DND-41 (cell line): ENCODE results near the gene PHYH.

Experiments
- ATAC-seq: fragments of 200-7000 bp; cut with Tn5 transposase; 3 replicates; pipeline ENCODE4 v1.9.1; 2021; ENCODE audit warnings: low read depth; ENCODE audit not compliant: insufficient read depth
- DNase-seq: peaks from one replicate; pipeline ENCODE4 v3.0.0-alpha.2; 2020
- H2AFZ ChIP-seq: 2 replicates; pipeline ENCODE4 v1.6.0; 2012; ENCODE audit warnings: low read depth, low read length
- H3K27ac ChIP-seq: 2 replicates; pipeline ENCODE4 v1.5.1; 2012; ENCODE audit warnings: low read length, inconsistent platforms
- H3K27me3 ChIP-seq: fragments of 200-600 bp; sonication (generic); 2 replicates; pipeline ENCODE4 v1.6.0; 2012; ENCODE audit warnings: low read length, mild to moderate bottlenecking, inconsistent platforms; ENCODE audit not compliant: insufficient read depth, poor library complexity
- H3K36me3 ChIP-seq: 2 replicates; pipeline ENCODE4 v1.5.1; 2012; ENCODE audit warnings: low read length, inconsistent platforms; ENCODE audit not compliant: insufficient read depth
- H3K4me1 ChIP-seq: 2 replicates; pipeline ENCODE4 v1.5.1; 2012; ENCODE audit warnings: mild to moderate bottlenecking, low read length; ENCODE audit not compliant: insufficient read depth
- H3K4me2 ChIP-seq: 2 replicates; pipeline ENCODE4 v1.6.0; 2012; ENCODE audit warnings: mild to moderate bottlenecking, moderate library complexity, low read length, inconsistent platforms; ENCODE audit not compliant: insufficient read depth
- H3K4me3 ChIP-seq, 2 experiments: fragments of 200-600 bp in 1 of 2; shearing (Covaris generic) in 1 of 2; 2 replicates each; pipeline ENCODE4 v1.5.1; 2012 to 2016; ENCODE audit warnings: inconsistent platforms in 2 of 2, low read length in 2 of 2, mild to moderate bottlenecking in 2 of 2, low read depth in 1 of 2, moderate library complexity in 1 of 2
- H3K79me2 ChIP-seq: 2 replicates; pipeline ENCODE4 v1.6.0; 2012; ENCODE audit warnings: low read length, inconsistent platforms; ENCODE audit not compliant: insufficient read depth
- H3K9ac ChIP-seq: 2 replicates; pipeline ENCODE4 v1.6.0; 2012; ENCODE audit warnings: low read depth, mild to moderate bottlenecking, inconsistent platforms, low read length, moderate library complexity
- H3K9me3 ChIP-seq: 2 replicates; pipeline ENCODE4 v1.5.1; 2012; ENCODE audit warnings: low read length, moderate library complexity, mild to moderate bottlenecking, inconsistent platforms; ENCODE audit not compliant: insufficient read depth, severe bottlenecking
- H4K20me1 ChIP-seq: 2 replicates; pipeline ENCODE4 v1.6.0; 2012; ENCODE audit warnings: low read length; ENCODE audit not compliant: insufficient read depth
- EZH2 ChIP-seq: IDR thresholded peaks from 3 replicates; pipeline ENCODE4 v1.6.1; 2012; ENCODE audit warnings: borderline replicate concordance, low read depth, mild to moderate bottlenecking, moderate library complexity, low read length, inconsistent platforms; ENCODE audit not compliant: severe bottlenecking
- TF ChIP-seq, protein P1 (sequence below): IDR thresholded peaks from 2 replicates; pipeline ENCODE4 v1.5.1; 2012; ENCODE audit warnings: borderline replicate concordance, low read length, moderate library complexity, mild to moderate bottlenecking; ENCODE audit not compliant: poor library complexity, severe bottlenecking; ENCODE audit errors: extremely low read depth

PHYH gene

GRCh38 chr10:13347043-13347499 is 47.2 kb upstream of the PHYH start:
- peaks cover 68% of the 10 kb centered on the region for H3K79me2 ChIP-seq
- H3K36me3 ChIP-seq: peaks cover 30% of the 10 kb centered on the region
- peak overlapping the region; percentile 86 for H3K27ac ChIP-seq
- H3K4me2 ChIP-seq: peak overlapping the region; percentile 68
- peaks cover 54% of the 10 kb centered on the region for H3K4me1 ChIP-seq
- no peak for TF ChIP-seq EZH2
- H4K20me1 ChIP-seq: peaks cover 10% of the 10 kb centered on the region; the same call in 1 of the 2 replicates
- no peaks in the 10 kb centered on the region for H3K9me3 ChIP-seq
- peak; percentile 1; the same call in 1 of the 3 replicates for ATAC-seq
- peak overlapping the region; percentile 12; the same call in 1 of the 2 replicates for H2AFZ ChIP-seq
- no peaks in the 10 kb centered on the region for H3K27me3 ChIP-seq
- H3K9ac ChIP-seq: peak overlapping the region; percentile 98
- peak overlapping the region; percentile 73 to 93 for H3K4me3 ChIP-seq
- peak; percentile 26 for DNase-seq

DNA sequence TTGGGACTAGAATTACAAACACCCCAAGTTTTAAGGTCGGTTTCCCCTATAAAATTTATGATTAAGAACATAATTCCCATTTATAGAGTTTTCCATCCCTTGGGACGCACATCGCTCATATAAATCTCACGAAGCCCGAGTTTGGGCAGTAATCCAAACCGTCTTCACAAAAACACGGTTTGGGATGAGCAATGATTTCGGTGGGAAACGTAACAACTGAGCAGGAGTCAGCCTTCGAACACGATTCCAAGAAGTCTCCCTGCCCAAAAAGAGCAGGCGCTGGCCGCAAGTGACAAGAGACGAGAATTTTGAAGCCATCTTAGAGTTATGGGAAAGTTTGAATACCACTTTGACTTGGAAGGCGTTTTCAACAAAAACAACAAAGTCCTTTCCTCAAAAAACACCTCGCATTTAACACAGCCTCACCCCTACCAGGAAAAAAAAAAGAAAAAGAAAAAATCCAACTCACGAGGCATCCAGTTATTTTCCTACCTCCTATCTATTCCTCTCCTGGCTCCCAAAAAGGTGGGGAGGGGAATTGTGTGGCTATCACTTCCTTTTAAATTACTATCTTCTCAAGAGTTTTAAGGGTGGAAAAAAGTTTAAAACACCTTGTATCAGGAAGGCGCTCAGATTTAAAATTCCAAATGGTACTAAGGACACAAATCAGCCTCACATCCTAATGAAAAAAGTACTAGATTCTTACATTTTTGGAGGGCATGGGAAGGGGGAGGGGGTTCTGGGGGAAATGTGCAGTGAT is 46.6 kb upstream of the PHYH start:
- ATAC-seq: no peak
- no peak for DNase-seq
- H3K4me1 ChIP-seq: peaks cover 57% of the 10 kb centered on the region
- H3K9me3 ChIP-seq: no peaks in the 10 kb centered on the region
- peak overlapping the region; percentile 86 for H3K27ac ChIP-seq
- H3K79me2 ChIP-seq: peaks cover 73% of the 10 kb centered on the region
- peak overlapping the region; percentile 12; the same call in 1 of the 2 replicates for H2AFZ ChIP-seq
- no peaks in the 10 kb centered on the region for H3K27me3 ChIP-seq
- peak overlapping the region; percentile 98 for H3K9ac ChIP-seq
- peaks cover 30% of the 10 kb centered on the region for H3K36me3 ChIP-seq
- peaks cover 10% of the 10 kb centered on the region; the same call in 1 of the 2 replicates for H4K20me1 ChIP-seq
- TF ChIP-seq, protein P1, sequence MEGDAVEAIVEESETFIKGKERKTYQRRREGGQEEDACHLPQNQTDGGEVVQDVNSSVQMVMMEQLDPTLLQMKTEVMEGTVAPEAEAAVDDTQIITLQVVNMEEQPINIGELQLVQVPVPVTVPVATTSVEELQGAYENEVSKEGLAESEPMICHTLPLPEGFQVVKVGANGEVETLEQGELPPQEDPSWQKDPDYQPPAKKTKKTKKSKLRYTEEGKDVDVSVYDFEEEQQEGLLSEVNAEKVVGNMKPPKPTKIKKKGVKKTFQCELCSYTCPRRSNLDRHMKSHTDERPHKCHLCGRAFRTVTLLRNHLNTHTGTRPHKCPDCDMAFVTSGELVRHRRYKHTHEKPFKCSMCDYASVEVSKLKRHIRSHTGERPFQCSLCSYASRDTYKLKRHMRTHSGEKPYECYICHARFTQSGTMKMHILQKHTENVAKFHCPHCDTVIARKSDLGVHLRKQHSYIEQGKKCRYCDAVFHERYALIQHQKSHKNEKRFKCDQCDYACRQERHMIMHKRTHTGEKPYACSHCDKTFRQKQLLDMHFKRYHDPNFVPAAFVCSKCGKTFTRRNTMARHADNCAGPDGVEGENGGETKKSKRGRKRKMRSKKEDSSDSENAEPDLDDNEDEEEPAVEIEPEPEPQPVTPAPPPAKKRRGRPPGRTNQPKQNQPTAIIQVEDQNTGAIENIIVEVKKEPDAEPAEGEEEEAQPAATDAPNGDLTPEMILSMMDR: no peak
- no peak for TF ChIP-seq EZH2
- peak overlapping the region; percentile 68 for H3K4me2 ChIP-seq
- H3K4me3 ChIP-seq: peak overlapping the region; percentile 73 to 93

- Histone ChIP-seq H3K79me2 (peaks cover 98% of the 10 kb centered on the region), H3K4me1 (peaks cover 33% of the 10 kb centered on the region), H3K9ac (no peak overlapping the region), H3K27me3 (no peaks in the 10 kb centered on the region), H2AFZ (no peak overlapping the region), H4K20me1 (peaks cover 50% of the 10 kb centered on the region), H3K4me3 (no peak overlapping the region), H3K9me3 (no peaks in the 10 kb centered on the region), H3K4me2 (no peak overlapping the region), H3K27ac (no peak overlapping the region), H3K36me3 (peaks cover 83% of the 10 kb centered on the region)
- ATAC-seq: peak; percentile 73
- peak; percentile 34 for DNase-seq
- no peak for TF ChIP-seq EZH2
- TF ChIP-seq, protein P1: no peak
Measured at GRCh38 chr10:13340626-13341376, 40.9 kb upstream of the PHYH start.
